AG09319 (cell line): Measurements from ENCODE around the gene PKD1L1.
A peak's percentile ranks its signal among the peaks of the same experiment; 100 is the strongest.
"Not testable (repeated sequence)": the region's sequence is repeated elsewhere in the genome, so short reads cannot be mapped to it uniquely, and the experiment has no call there.

Experiments
- DNase-seq: peaks from one replicate; pipeline ENCODE4 v3.0.0-alpha.2; 2010; ENCODE audit warnings: low read depth; ENCODE audit errors: extremely low read depth
- TF ChIP-seq, protein P1 (sequence below): IDR thresholded peaks from 2 replicates; pipeline ENCODE4 v1.5.1; 2011; ENCODE audit warnings: low read depth, mild to moderate bottlenecking, inconsistent platforms, low read length, moderate library complexity

Gene PKD1L1, protein sequence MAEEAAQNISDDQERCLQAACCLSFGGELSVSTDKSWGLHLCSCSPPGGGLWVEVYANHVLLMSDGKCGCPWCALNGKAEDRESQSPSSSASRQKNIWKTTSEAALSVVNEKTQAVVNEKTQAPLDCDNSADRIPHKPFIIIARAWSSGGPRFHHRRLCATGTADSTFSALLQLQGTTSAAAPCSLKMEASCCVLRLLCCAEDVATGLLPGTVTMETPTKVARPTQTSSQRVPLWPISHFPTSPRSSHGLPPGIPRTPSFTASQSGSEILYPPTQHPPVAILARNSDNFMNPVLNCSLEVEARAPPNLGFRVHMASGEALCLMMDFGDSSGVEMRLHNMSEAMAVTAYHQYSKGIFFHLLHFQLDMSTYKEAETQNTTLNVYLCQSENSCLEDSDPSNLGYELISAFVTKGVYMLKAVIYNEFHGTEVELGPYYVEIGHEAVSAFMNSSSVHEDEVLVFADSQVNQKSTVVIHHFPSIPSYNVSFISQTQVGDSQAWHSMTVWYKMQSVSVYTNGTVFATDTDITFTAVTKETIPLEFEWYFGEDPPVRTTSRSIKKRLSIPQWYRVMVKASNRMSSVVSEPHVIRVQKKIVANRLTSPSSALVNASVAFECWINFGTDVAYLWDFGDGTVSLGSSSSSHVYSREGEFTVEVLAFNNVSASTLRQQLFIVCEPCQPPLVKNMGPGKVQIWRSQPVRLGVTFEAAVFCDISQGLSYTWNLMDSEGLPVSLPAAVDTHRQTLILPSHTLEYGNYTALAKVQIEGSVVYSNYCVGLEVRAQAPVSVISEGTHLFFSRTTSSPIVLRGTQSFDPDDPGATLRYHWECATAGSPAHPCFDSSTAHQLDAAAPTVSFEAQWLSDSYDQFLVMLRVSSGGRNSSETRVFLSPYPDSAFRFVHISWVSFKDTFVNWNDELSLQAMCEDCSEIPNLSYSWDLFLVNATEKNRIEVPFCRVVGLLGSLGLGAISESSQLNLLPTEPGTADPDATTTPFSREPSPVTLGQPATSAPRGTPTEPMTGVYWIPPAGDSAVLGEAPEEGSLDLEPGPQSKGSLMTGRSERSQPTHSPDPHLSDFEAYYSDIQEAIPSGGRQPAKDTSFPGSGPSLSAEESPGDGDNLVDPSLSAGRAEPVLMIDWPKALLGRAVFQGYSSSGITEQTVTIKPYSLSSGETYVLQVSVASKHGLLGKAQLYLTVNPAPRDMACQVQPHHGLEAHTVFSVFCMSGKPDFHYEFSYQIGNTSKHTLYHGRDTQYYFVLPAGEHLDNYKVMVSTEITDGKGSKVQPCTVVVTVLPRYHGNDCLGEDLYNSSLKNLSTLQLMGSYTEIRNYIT (N-terminal part only)

GRCh38 chr7:47948141-47948790, at the start of gene PKD1L1:
PKD1L1 (minus strand) TSS chr7:47948466; CDS start chr7:47948440, 26 bp downstream.
- TF ChIP-seq, protein P1, sequence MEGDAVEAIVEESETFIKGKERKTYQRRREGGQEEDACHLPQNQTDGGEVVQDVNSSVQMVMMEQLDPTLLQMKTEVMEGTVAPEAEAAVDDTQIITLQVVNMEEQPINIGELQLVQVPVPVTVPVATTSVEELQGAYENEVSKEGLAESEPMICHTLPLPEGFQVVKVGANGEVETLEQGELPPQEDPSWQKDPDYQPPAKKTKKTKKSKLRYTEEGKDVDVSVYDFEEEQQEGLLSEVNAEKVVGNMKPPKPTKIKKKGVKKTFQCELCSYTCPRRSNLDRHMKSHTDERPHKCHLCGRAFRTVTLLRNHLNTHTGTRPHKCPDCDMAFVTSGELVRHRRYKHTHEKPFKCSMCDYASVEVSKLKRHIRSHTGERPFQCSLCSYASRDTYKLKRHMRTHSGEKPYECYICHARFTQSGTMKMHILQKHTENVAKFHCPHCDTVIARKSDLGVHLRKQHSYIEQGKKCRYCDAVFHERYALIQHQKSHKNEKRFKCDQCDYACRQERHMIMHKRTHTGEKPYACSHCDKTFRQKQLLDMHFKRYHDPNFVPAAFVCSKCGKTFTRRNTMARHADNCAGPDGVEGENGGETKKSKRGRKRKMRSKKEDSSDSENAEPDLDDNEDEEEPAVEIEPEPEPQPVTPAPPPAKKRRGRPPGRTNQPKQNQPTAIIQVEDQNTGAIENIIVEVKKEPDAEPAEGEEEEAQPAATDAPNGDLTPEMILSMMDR = no peak
- DNase-seq = no peak

GRCh38 chr7:47992446-47992845, 44.2 kb upstream of the PKD1L1 start:
- TF ChIP-seq, protein P1 = no peak
- no peak for DNase-seq

DNA sequence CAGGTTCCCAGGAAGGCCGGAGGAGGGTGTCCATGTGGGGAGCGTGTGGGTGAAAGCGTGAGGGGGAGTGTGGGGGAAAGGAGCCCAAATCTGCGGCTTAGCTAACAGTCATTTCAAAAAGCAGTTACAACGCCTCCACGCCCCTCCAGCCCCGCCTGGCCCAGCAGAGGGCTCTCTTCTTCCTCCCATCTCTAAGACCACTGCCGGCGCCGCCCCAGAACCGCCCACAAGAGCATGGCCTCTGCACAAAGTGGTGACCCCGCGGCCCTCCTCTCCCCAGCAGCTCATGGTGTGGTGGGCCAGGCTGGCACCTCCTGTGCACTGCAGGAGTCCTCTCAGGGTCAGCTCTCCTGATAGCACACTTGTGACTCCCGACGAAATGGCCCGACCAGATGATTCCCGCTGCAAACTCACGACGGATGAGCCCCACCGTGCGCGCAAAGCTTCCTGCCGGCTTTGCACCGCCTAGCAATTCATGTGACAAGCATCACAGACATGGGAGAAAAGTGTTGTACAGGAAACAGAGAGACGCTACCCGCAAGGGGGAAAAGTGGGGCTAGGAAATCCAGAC, 43.6 kb upstream of the PKD1L1 start:
- TF ChIP-seq, protein P1 = peak; percentile 82
- peak; percentile 23 for DNase-seq

GRCh38 chr7:47991270-47991669, 43.0 kb upstream of the PKD1L1 start:
- TF ChIP-seq, protein P1 = no peak
- no peak for DNase-seq

DNA sequence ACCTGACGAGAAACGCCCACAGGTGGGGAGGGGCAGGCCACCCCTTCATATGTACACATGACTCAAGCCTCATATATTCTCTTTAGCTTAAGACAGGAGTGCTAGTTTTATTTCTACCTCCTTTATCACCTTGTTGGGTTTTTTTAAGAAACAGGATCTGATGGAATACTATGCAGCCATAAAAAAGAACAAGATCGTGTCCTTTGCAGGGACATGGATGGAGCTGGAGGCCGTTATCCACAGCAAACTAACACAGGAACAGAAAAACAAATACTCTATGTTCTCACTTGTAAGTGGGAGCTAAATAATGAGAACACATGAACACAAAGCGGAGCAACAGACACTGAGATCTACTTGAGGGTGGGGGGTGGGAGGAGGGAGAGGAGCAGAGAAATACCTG, 42.3 kb upstream of the PKD1L1 start:
- TF ChIP-seq, protein P1 = no peak
- DNase-seq = no peak

GRCh38 chr7:47989607-47990400, 41.5 kb upstream of the PKD1L1 start:
- not testable (repeated sequence) for DNase-seq
